ENCODE data around the gene CATSPERZ. TPM values are rescaled to one million over a fixed set of nuclear protein-coding genes. Genes with fewer than 3 reads are reported as not detected.

CATSPERZ gene
- polyA plus RNA-seq, 4 donors: 0.15 to 0.58 TPM; not detected in 2

DNA sequence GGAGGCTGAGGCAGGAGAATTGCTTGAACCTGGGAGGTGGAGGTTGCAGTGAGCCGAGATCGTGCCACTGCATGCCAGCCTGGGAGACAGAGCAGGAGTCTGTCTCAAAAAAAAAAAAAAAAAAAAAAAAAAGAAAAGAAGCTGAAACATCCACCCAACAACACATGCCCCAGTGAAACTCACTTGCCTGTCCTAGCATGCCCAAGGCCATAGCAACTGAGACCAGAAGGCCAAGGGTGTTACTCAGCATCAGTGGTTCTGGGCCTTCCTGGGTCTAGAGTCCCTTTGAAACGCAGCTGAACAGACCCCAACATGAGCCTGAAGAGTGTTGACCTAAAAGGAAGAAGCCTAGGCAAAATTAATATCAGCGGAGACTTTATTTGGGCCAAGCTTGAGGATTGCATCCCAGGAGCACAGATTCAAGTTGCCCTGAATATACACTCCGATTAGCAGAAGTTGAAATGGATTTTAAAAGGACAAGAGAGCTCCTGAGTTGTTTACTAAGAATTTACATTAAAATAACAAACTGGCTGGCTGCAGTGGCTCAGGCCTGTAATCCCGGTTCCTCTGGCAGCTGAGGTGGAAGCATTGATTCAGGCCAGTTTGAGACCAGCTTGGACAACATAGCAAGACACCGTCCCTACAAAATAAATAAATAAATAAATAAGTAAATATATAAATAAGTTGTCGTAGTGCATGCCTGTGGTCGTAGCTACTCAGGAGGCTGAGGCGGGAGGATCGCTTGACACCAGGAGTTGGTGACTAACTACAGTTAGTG lies 24.7 kb downstream of the CATSPERZ start:
- H3K9me3 ChIP-seq (ENCODE audit: control insufficient read depth in 2 of 2, insufficient read depth in 1 of 2, low read depth in 1 of 2, low read length in 1 of 2): no peaks in the 10 kb centered on the region
- no peak overlapping the region for H3K27ac ChIP-seq (ENCODE audit: low read depth in 1 of 3, low read length in 2 of 3)
- no peak for DNase-seq
- no peak overlapping the region for H3K4me3 ChIP-seq (ENCODE audit: low read depth in 1 of 3, low read length in 3 of 3)
- H3K36me3 ChIP-seq (ENCODE audit: control insufficient read depth in 3 of 3, insufficient read depth in 2 of 3, low read depth in 1 of 3, low read length in 3 of 3): peaks cover 0 to 34% (median 0%) of the 10 kb centered on the region in 3 donors
- no peak for FAIRE-seq
- no peaks in the 10 kb centered on the region for H3K27me3 ChIP-seq (ENCODE audit: control insufficient read depth in 3 of 3, insufficient read depth in 3 of 3, low read length in 3 of 3)
- 84 to 93% (median 88%) methylated on average over 11 of the region's 11 CpGs for WGBS, 3 donors
- H3K4me1 ChIP-seq (ENCODE audit: control insufficient read depth in 3 of 3, insufficient read depth in 2 of 3, low read depth in 1 of 3, low read length in 2 of 3): peaks cover 0 to 38% (median 2%) of the 10 kb centered on the region in 3 donors

DNA sequence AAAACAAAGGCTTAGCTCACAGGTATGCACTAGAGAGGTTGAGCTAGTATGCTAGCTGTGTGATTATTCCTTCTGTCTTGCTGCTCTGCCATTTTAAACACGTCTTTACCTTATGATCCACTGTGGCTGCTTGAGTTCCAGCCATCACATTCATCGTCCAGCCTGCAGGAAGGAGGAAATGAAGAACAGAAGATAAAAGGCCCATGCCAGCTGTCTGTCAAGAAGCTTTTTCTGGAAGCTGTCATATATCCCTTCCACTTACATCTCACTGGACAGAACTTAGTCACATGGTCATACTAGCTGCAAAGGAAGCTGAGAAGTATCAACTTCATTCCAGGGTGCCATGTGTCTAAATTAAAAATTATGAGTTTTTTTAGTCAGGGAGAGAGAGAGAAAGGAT lies 27.2 kb downstream of the CATSPERZ start:
- Histone ChIP-seq H3K4me3 (ENCODE audit: low read depth in 1 of 3, low read length in 3 of 3) (no peak overlapping the region), H3K9me3 (ENCODE audit: control insufficient read depth in 2 of 2, insufficient read depth in 1 of 2, low read depth in 1 of 2, low read length in 1 of 2) (no peaks in the 10 kb centered on the region), H3K27me3 (ENCODE audit: control insufficient read depth in 3 of 3, insufficient read depth in 3 of 3, low read length in 3 of 3) (no peaks in the 10 kb centered on the region), H3K4me1 (ENCODE audit: control insufficient read depth in 3 of 3, insufficient read depth in 2 of 3, low read depth in 1 of 3, low read length in 2 of 3) (peaks cover 0 to 28% (median 5%) of the 10 kb centered on the region in 3 donors), H3K27ac (ENCODE audit: low read depth in 1 of 3, low read length in 2 of 3) (no peak overlapping the region), H3K36me3 (ENCODE audit: control insufficient read depth in 3 of 3, insufficient read depth in 2 of 3, low read depth in 1 of 3, low read length in 3 of 3) (peaks cover 0 to 12% (median 0%) of the 10 kb centered on the region in 3 donors)
- no peak for FAIRE-seq
- WGBS, 3 donors: 80 to 88% (median 86%) methylated on average over 2 of the region's 2 CpGs
- no peak for DNase-seq

DNA sequence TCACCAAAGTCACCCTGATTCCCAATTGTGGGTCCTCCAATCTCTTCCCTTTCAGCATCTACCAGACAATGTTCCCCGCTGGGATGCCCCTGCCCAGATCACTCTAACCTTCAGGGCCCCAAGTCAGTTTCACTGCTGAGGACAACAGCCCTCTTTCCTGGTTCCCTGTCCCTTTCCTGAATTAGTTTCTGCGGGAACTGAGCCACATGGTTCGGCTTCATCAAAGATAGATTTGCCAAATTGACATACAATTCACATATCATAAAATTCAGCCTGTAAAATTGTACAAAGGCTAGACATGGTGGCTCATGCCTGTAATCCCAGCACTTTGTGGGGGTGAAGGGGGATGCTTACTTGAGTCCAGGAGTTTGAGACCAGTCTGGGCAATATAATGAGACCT lies 27.8 kb downstream of the CATSPERZ start:
- no peak overlapping the region for H3K4me3 ChIP-seq (ENCODE audit: low read depth in 1 of 3, low read length in 3 of 3)
- H3K4me1 ChIP-seq (ENCODE audit: control insufficient read depth in 3 of 3, insufficient read depth in 2 of 3, low read depth in 1 of 3, low read length in 2 of 3): peaks cover 0 to 22% (median 5%) of the 10 kb centered on the region in 3 donors
- DNase-seq: peak in 1 of 2 donors; percentile 43
- no peaks in the 10 kb centered on the region for H3K27me3 ChIP-seq (ENCODE audit: control insufficient read depth in 3 of 3, insufficient read depth in 3 of 3, low read length in 3 of 3)
- no peaks in the 10 kb centered on the region for H3K9me3 ChIP-seq (ENCODE audit: control insufficient read depth in 2 of 2, insufficient read depth in 1 of 2, low read depth in 1 of 2, low read length in 1 of 2)
- WGBS, 3 donors: 20 to 58% (median 40%) methylated on average over 3 of the region's 3 CpGs
- no peak for FAIRE-seq
- peaks cover 0 to 6% (median 0%) of the 10 kb centered on the region in 3 donors for H3K36me3 ChIP-seq (ENCODE audit: control insufficient read depth in 3 of 3, insufficient read depth in 2 of 3, low read depth in 1 of 3, low read length in 3 of 3)
- H3K27ac ChIP-seq (ENCODE audit: low read depth in 1 of 3, low read length in 2 of 3): peak overlapping the region in 1 of 3 donors; percentile 45

DNA sequence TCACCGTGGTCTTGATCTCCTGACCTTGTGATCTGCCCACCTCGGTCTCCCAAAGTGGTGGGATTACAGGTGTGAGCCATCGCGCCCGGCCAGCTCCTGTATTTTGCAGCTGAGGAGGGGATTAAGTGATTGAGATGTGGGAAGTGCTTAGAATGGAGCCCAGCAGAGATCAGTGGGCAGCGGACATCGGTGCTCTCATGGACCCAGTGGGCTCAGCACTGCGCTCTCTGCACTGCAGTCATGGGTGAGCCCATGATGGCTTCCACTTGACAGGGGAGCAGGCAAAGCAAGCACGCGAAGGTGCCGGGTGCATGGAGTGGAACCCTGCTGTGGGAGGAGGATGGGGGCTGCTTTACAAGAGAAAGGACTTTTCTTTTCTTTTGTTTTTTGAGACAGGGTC lies 30.7 kb downstream of the CATSPERZ start:
- H3K27ac ChIP-seq (ENCODE audit: low read depth in 1 of 3, low read length in 2 of 3): no peak overlapping the region

DNA sequence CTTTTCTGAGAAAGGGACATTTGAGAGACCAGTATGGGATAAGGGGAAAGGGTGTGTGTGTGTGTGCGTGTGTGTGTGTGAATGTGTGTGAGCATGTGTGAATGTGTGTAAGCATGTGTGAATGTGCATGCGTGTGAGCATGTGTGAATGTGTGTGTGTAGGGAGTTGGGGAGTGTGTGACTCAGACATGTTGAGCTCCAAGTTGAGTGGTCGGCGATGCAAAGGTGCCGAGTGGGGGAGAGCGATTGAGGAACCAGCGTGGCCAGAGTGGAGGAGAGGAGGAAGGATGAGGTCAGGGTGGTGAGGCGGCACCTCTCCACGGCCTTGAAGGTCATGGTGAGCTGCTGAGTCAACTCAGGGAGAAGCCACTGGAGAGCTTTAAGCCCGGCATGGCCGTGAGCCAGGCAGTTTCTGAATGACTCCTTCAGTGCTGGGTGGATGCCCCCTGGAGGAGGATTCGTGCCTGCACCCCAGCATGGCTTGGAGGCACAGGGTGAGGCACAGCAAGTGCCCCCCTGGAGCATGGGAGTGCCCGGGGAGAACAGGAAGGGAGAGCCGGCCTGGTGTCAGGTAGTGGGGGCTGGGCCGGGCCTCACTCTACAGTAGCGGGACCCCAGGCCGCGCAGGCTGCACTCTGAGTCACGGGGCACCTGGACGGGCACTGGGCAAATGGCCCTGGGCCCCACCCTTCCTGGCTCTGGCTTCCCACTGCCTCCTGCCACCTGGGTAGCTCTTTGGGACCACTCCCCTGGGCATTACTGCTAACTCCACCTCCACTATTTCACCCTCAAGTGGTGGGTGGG lies 31.6 kb downstream of the CATSPERZ start:
- Histone ChIP-seq H3K4me3 (ENCODE audit: low read depth in 1 of 3, low read length in 3 of 3) (no peak overlapping the region), H3K36me3 (ENCODE audit: control insufficient read depth in 3 of 3, insufficient read depth in 2 of 3, low read depth in 1 of 3, low read length in 3 of 3) (no peaks in the 10 kb centered on the region), H3K27me3 (ENCODE audit: control insufficient read depth in 3 of 3, insufficient read depth in 3 of 3, low read length in 3 of 3) (no peaks in the 10 kb centered on the region), H3K27ac (ENCODE audit: low read depth in 1 of 3, low read length in 2 of 3) (peak overlapping the region in 2 of 3 donors; percentile 46 to 73), H3K4me1 (ENCODE audit: control insufficient read depth in 3 of 3, insufficient read depth in 2 of 3, low read depth in 1 of 3, low read length in 2 of 3) (peaks cover 0 to 29% (median 5%) of the 10 kb centered on the region in 3 donors), H3K9me3 (ENCODE audit: control insufficient read depth in 2 of 2, insufficient read depth in 1 of 2, low read depth in 1 of 2, low read length in 1 of 2) (no peaks in the 10 kb centered on the region)
- no peak for FAIRE-seq
- peak; percentile 77 to 93 for DNase-seq
- 6 to 24% (median 11%) methylated on average over 19 to 20 of the region's 20 CpGs for WGBS, 3 donors

More for the DNA sequence above, 30.7 kb downstream of the CATSPERZ start:
- FAIRE-seq: no peak
- DNase-seq: no peak
- no peak overlapping the region for H3K4me3 ChIP-seq (ENCODE audit: low read depth in 1 of 3, low read length in 3 of 3)
- 87 to 92% (median 91%) methylated on average over 11 of the region's 11 CpGs for WGBS, 3 donors
- H3K36me3 ChIP-seq (ENCODE audit: control insufficient read depth in 3 of 3, insufficient read depth in 2 of 3, low read depth in 1 of 3, low read length in 3 of 3): no peaks in the 10 kb centered on the region
- peaks cover 0 to 29% (median 5%) of the 10 kb centered on the region in 3 donors for H3K4me1 ChIP-seq (ENCODE audit: control insufficient read depth in 3 of 3, insufficient read depth in 2 of 3, low read depth in 1 of 3, low read length in 2 of 3)
- H3K27me3 ChIP-seq (ENCODE audit: control insufficient read depth in 3 of 3, insufficient read depth in 3 of 3, low read length in 3 of 3): no peaks in the 10 kb centered on the region
- H3K9me3 ChIP-seq (ENCODE audit: control insufficient read depth in 2 of 2, insufficient read depth in 1 of 2, low read depth in 1 of 2, low read length in 1 of 2): no peaks in the 10 kb centered on the region

DNA sequence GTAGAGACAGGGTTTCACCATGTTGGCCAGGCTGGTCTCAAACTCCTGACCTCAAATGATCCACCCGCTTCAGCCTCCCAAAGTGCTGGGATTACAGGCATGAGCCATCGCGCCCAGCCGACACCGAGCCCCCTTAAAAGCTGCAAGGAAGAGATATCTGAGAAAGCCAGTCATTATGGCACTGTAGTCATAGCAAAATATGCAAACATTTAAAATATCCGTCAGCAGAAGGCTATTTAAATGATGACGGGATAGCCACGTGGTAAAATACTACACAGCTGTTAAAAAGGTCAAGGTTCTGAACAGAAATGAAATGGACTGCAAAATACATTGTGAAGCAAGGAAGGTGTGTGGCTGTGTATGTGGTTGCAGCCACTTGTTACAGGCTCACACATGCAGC lies 33.4 kb downstream of the CATSPERZ start:
- H3K4me3 ChIP-seq (ENCODE audit: low read depth in 1 of 3, low read length in 3 of 3): no peak overlapping the region
- no peak overlapping the region for H3K27ac ChIP-seq (ENCODE audit: low read depth in 1 of 3, low read length in 2 of 3)
- DNase-seq (no peak), FAIRE-seq (no peak)
- H3K9me3 ChIP-seq (ENCODE audit: control insufficient read depth in 2 of 2, insufficient read depth in 1 of 2, low read depth in 1 of 2, low read length in 1 of 2): no peaks in the 10 kb centered on the region
- H3K27me3 ChIP-seq (ENCODE audit: control insufficient read depth in 3 of 3, insufficient read depth in 3 of 3, low read length in 3 of 3): no peaks in the 10 kb centered on the region
- H3K36me3 ChIP-seq (ENCODE audit: control insufficient read depth in 3 of 3, insufficient read depth in 2 of 3, low read depth in 1 of 3, low read length in 3 of 3): no peaks in the 10 kb centered on the region
- peaks cover 0 to 29% (median 5%) of the 10 kb centered on the region in 3 donors for H3K4me1 ChIP-seq (ENCODE audit: control insufficient read depth in 3 of 3, insufficient read depth in 2 of 3, low read depth in 1 of 3, low read length in 2 of 3)
- 82 to 88% (median 85%) methylated on average over 8 of the region's 8 CpGs for WGBS, 3 donors

DNA sequence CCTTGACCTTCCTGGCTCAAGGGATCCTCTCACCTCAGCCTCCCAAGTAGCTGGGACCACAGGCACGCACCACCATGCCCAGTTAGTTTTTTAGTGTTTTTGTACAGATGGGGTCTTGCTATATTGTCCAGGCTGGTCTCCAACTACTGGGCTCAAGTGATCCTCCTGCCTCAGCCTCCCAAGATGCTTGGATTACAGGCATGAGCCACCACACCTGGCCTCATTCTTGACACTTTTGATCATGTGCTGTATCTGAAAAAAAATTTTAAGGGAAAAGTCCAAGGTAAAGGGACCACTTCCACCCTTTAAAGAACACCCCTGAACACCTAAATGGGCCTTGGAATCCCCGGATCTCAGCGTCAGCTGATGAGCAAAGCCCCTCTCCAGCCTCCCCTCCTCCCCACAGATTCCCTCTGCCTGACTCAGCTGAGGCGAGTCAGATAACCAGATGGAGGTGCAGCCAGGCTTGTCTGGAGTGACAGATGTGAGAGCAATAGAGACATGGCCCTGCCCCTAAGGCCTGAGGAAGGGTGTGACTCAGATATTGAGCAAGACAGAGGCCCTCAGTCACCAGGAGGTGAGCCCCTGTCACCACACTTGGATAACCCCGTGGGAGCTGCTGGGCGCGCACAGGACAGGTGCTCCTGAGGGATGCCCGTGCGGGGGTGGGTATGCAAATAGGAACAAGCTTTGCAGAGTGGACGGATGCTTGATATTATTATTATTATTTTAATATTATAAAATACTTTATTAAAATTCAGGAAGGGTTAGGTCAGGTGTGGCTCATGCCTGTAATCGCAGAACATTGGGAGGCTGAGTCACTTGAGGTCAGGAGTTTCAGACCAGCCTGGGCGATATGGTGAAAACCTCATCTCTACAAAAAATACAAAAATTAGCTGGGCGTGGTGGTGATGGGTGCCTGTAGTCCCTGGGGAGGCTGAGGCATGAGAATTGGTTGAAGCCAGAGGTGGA lies 34.9 kb downstream of the CATSPERZ start:
- Histone ChIP-seq H3K27me3 (ENCODE audit: control insufficient read depth in 3 of 3, insufficient read depth in 3 of 3, low read length in 3 of 3) (peaks cover 0 to 3% (median 0%) of the 10 kb centered on the region in 3 donors), H3K4me3 (ENCODE audit: low read depth in 1 of 3, low read length in 3 of 3) (no peak overlapping the region), H3K27ac (ENCODE audit: low read depth in 1 of 3, low read length in 2 of 3) (peak overlapping the region; percentile 56 to 57 (median 57)), H3K9me3 (ENCODE audit: control insufficient read depth in 2 of 2, insufficient read depth in 1 of 2, low read depth in 1 of 2, low read length in 1 of 2) (no peaks in the 10 kb centered on the region), H3K4me1 (ENCODE audit: control insufficient read depth in 3 of 3, insufficient read depth in 2 of 3, low read depth in 1 of 3, low read length in 2 of 3) (peaks cover 0 to 19% (median 3%) of the 10 kb centered on the region in 3 donors), H3K36me3 (ENCODE audit: control insufficient read depth in 3 of 3, insufficient read depth in 2 of 3, low read depth in 1 of 3, low read length in 3 of 3) (no peaks in the 10 kb centered on the region)
- peak; percentile 94 to 97 for DNase-seq
- 19 to 50% (median 36%) methylated on average over 13 of the region's 13 CpGs for WGBS, 3 donors
- no peak for FAIRE-seq

All from small intestine (tissue), 7 donors.